GM21381 (cell line): ENCODE measurements around the gene ZNF273.

Experiments
- ATAC-seq: cut with Tn5 transposase; IDR thresholded peaks from one replicate; pipeline ENCODE4 v1.9.1; 2021; ENCODE audit warnings: mild to moderate bottlenecking, moderate library complexity; ENCODE audit not compliant: unreplicated experiment

Gene ZNF273

GRCh38 chr7:64876792-64877713 lies 26.0 kb upstream of the ZNF273 start:
- ATAC-seq, result no peak

GRCh38 chr7:64877714-64878610 lies 25.1 kb upstream of the ZNF273 start:
- ATAC-seq, result no peak

GRCh38 chr7:64878684-64879083 lies 24.4 kb upstream of the ZNF273 start:
- no peak for ATAC-seq

GRCh38 chr7:64879086-64879730 lies 23.9 kb upstream of the ZNF273 start:
- no peak for ATAC-seq

GRCh38 chr7:64879800-64880199 lies 23.3 kb upstream of the ZNF273 start:
- ATAC-seq, result no peak

GRCh38 chr7:64880322-64881297 lies 22.5 kb upstream of the ZNF273 start:
- ATAC-seq, result no peak

GRCh38 chr7:64881461-64882287 lies 21.4 kb upstream of the ZNF273 start:
- ATAC-seq, result no peak

- no peak for ATAC-seq
Measured at GRCh38 chr7:64882341-64883112, 20.5 kb upstream of the ZNF273 start.

GRCh38 chr7:64883113-64883905 lies 19.8 kb upstream of the ZNF273 start:
- no peak for ATAC-seq

- no peak for ATAC-seq
Measured at GRCh38 chr7:64884085-64884912, 18.8 kb upstream of the ZNF273 start.

- ATAC-seq, result no peak
Measured at GRCh38 chr7:64884913-64885370, 18.1 kb upstream of the ZNF273 start.

GRCh38 chr7:64885520-64886240 lies 17.4 kb upstream of the ZNF273 start:
- ATAC-seq, result no peak

- no peak for ATAC-seq
Measured at GRCh38 chr7:64886956-64887545, 16.0 kb upstream of the ZNF273 start.

- ATAC-seq, result no peak
Measured at GRCh38 chr7:64887756-64888508, 15.1 kb upstream of the ZNF273 start.

- ATAC-seq, result no peak
Measured at GRCh38 chr7:64888561-64888900, 14.5 kb upstream of the ZNF273 start.
